ENCODE measurements around the gene DNAH9.

DNAH9 gene

DNA sequence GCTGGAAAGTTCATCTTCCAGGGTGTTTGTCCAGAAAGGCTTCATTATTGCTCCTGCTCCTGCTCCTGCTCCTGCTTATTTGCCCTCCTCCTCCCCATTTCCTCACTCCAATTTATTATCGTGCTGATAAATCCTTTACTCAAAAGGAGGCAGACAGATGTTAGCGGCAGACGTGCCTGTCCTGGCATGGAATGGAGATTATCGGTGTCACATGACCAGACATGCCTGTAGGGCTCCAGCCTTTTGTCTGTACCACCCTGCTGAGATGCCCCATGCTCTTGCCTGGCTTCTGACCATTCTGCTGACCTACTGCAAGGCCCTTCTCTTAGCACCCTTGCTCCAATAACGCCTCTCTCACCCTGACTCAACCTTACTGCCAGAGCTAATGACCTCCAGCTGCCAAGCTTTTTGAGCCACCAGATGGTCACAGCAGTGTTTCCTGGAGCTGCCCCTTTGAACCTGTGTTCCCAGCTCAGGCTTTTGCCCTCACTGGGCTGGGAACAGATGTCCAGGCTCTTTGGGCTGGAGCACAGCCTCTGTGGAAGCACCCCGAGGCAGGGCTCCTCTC, 12.8 kb downstream of the DNAH9 start:
- no peak for DNase-seq (ENCODE audit: low read depth)

DNA sequence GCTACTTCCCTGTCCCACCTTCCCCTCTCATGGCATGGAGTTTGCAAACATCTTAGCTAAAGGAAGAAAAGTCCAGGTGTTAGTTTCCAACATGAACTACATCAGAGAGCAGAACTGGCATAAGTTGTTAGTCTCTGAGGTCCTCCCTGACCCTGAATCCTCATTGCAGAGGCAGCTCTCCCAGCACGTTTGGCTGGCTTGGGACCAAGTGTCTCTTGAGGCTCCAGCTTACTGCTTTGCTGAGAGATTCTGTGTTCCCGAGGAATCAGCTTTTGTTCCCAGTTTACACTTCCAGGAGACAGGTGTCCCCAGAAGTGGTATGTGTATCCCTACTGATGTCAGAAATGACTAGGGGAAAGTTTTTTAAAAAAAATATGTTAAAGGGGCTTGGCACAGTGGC, 14.7 kb downstream of the DNAH9 start:
- no peak for DNase-seq (ENCODE audit: low read depth)

GRCh38 chr17:11618861-11619566, 20.7 kb downstream of the DNAH9 start:
- DNase-seq (ENCODE audit: low read depth): no peak

DNA sequence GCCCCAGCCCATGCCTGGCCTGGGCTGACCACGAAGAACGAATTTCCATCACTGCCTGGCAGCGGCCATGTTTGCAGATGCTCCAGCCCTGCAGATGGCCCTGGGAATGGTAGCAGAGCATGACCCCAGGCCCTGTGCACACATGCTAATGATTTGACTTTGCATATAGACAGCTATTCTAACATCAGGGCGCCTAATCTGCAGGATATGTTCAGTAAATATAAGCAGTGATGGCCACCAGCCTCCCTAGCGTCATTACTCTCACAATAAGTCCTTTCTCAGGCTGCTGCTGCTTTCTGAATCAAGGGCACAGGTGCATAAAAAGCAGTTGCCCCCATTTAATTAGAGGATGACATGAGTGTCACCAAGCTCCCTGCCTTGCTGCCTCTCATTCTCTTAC, 24.2 kb downstream of the DNAH9 start:
- no peak for DNase-seq (ENCODE audit: low read depth)

- no peak for DNase-seq (ENCODE audit: low read depth)
These were observed 26.7 kb downstream of the DNAH9 start for GRCh38 chr17:11624976-11625375.

DNA sequence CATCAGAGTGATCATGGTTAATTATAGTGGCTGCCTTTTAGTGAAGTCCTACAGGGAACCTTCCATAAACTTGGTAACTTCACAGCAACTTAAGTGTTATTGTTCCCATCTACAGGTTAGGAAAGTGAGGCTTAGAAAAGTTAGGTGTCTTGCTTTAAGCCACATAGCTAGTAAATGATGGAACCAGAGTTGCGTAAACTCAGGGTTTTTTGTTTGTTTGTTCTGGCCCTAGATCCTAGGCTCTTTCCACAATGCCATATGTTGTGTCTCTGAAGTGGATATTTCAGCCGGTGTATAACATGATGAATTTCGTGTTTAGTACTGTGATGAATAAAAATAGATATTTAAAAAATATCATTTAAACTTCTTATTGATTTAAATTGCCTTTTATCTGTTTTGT, 27.6 kb downstream of the DNAH9 start:
- DNase-seq (ENCODE audit: low read depth): no peak

GRCh38 chr17:11627301-11627940, 29.2 kb downstream of the DNAH9 start:
- no peak for DNase-seq (ENCODE audit: low read depth)

DNA sequence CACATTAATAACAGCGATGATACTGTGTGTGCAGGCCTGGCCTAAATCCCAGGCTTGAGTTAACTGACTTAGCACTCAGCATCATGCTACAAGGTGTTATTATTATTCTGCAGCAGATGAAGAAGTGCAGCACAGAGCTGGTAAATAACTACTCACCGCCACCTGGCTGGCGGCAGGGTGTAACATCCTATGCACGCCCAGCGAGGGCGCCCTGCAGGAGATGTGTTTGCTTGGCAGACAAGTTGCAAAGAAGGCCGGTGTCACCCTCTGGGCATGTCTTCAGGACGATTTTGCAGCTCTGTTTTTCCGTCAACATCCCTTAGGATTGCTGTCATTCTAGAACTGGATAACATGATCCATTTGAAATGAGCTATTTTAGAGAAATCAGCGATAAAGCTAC, 30.1 kb downstream of the DNAH9 start:
- no peak for DNase-seq (ENCODE audit: low read depth)

DNA sequence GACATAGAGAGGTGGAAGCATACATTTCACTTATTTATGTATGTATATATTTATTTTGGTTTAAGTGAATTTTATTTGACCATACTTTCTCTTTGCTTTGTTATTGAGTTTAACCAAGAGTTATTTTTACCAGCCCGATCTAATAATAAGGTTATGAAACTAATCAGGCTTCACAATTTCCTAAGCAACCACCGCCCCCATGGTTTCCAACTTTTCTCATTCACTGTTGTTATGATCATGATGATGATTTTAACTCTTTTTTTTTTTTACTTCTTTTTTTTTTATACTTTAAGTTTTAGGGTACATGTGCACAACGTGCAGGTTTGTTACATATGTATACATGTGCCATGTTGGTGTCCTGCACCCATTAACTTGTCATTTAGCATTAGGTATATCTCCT, 30.6 kb downstream of the DNAH9 start:
- DNase-seq (ENCODE audit: low read depth): no peak

GRCh38 chr17:11636771-11637170, 38.5 kb downstream of the DNAH9 start:
- no peak for DNase-seq (ENCODE audit: low read depth)

GRCh38 chr17:11637796-11638195, 39.5 kb downstream of the DNAH9 start:
- DNase-seq (ENCODE audit: low read depth): no peak

- no peak for DNase-seq (ENCODE audit: low read depth)
These were observed 40.5 kb downstream of the DNAH9 start for GRCh38 chr17:11638700-11639265.

DNA sequence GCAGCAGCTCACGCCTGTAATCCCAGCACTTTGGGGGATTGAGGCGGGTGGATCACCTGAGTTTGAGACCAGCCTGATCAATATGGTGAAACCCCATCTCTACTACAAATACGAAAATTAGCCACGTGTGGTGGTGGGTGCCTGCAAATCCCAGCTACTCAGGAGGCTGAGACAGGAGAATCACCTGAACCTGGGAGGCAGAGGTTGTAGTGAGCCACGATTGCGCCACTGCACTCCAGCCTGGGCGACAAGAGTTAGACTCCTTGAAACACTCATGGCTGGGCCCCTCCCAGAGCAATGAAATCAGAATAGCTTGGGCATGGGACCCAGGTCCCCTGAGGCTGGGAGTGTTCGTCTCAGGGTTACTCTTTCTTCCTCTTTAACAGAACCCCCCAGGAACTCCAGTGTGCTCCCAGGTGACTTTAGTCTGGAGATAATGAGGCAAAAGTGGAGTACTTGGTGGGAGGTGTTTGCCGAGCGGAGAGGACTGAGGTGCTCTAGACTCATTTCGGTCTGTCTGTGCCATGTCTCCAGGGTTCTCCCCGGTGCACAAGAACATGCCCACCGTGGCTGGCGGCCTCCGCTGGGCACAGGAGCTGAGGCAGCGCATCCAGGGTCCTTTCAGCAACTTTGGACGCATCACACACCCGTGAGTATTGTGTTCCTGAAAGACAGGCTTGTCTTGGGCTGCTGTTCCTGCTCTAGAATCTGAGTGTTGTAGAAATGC, 41.6 kb downstream of the DNAH9 start:
- no peak for DNase-seq (ENCODE audit: low read depth)

GRCh38 chr17:11640463-11640814, 42.2 kb downstream of the DNAH9 start:
- no peak for DNase-seq (ENCODE audit: low read depth)

GRCh38 chr17:11641521-11642275, 43.4 kb downstream of the DNAH9 start:
- no peak for DNase-seq (ENCODE audit: low read depth)

- no peak for DNase-seq (ENCODE audit: low read depth)
These were observed 44.4 kb downstream of the DNAH9 start for GRCh38 chr17:11642655-11643054.

GRCh38 chr17:11643851-11644250, 45.6 kb downstream of the DNAH9 start:
- no peak for DNase-seq (ENCODE audit: low read depth)

DNA sequence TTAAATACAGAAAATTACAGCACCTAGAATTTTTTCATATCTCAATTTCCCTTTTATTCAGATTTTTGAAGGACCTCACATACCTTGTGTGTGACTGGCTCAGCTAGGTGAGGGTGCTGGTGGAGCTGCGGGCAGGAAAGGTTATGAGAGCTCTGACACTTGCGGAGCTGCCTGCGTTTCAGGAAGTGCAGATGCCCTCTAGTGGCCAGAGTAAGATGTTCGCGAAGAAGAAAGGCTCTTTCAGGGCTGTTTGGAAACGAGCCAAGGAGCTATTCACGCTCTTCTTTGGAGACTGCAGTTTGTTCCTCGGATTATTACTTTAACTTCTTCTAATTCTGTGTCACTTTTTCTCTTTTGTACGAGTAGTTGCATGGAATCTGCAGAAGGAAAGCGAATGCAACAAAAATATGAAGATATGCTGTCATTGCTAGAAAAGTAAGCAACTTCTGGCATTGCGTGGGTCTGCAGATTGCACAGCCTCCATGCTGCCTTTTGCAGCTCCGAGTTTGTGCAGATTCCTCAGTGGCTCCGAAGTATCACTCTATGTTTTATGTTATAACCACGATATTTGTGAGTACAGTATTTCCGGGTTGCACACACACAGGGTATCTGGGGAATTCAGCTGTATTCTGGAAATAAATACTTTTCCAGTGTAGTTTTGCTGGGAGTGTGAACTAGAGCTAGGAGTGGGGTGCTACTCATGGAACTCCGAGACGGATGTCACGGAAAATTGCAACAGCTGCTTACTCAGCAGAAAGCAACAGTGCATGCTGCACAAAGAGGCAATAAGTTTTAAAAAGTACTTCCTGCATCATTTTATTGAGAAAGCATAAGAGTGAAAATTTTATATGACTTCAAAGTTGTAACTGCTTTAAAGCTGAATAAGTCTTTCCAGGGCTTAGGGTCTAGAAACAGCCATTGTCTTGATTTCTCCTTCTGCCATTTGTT, 46.3 kb downstream of the DNAH9 start:
- no peak for DNase-seq (ENCODE audit: low read depth)

DNA sequence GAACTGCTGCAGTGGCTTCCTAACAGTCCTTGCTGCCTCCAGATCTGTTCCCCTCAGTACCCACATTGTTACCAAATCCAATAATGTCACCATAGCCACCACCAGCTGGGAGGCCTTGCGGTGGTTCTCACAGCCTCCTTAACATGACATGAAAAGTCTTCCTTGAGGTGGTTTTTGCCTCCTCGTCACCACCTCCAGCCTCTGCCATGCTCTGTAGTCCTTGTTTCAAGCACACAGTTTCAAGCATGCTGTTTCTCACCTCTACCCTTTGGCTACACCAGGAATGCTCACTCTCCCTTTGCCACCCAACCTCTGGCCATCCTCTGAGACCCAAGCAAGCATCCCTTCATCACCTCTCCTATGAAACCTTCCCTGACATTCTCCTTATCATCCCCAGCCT, 47.2 kb downstream of the DNAH9 start:
- no peak for DNase-seq (ENCODE audit: low read depth)

DNA sequence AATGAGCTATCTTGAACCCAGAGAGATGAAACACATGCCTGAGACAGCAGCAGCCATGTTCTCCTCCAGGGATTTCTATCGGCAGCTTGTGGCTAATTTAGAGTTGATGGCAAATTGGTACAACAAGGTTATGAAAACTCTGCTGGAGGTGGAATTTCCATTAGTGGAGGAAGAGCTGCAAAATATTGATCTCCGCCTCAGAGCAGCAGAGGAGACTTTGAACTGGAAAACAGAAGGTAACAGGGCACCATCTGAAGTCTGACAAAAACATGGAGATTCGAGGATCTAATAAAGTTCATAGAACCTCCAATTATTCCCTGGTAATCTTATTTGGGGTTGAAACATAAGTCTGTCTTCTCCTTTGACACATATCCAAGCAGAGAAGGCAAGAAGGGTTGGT, 52.8 kb downstream of the DNAH9 start:
- no peak for DNase-seq (ENCODE audit: low read depth)

- no peak for DNase-seq (ENCODE audit: low read depth)
These were observed 70.3 kb downstream of the DNAH9 start for GRCh38 chr17:11668618-11669017.

Data from activated T-cell treated with anti-CD3 and anti-CD28 coated beads for 1 hour (primary cell).